ENCODE measurements around the gene ATXN1.
"Not testable (repeated sequence)": the region's sequence is repeated elsewhere in the genome, so short reads cannot be mapped to it uniquely, and the experiment has no call there.

Gene ATXN1

GRCh38 chr6:16270178-16270794 is 491.0 kb downstream of the ATXN1 start:
- no peak for DNase-seq (ENCODE audit: low read depth)
- no peak overlapping the region for H3K4me3 ChIP-seq (ENCODE audit: control insufficient read depth, low read depth, low read length)
- no peak for TF ChIP-seq CTCF (IDR thresholded peaks at IDR 0.05; ENCODE audit: control insufficient read depth, insufficient read depth, low read depth, low read length, missing control alignments)

GRCh38 chr6:16269442-16270070 is 491.7 kb downstream of the ATXN1 start:
- not testable (repeated sequence) for DNase-seq (ENCODE audit: low read depth); H3K4me3 ChIP-seq (ENCODE audit: control insufficient read depth, low read depth, low read length)

GRCh38 chr6:16267428-16268263 is 493.6 kb downstream of the ATXN1 start:
- no peak overlapping the region for H3K4me3 ChIP-seq (ENCODE audit: control insufficient read depth, low read depth, low read length)

GRCh38 chr6:16265351-16266341 is 495.6 kb downstream of the ATXN1 start:
- no peak for TF ChIP-seq CTCF (IDR thresholded peaks at IDR 0.05; ENCODE audit: control insufficient read depth, insufficient read depth, low read depth, low read length, missing control alignments)
- no peak overlapping the region for H3K4me3 ChIP-seq (ENCODE audit: control insufficient read depth, low read depth, low read length)
- no peak for DNase-seq (ENCODE audit: low read depth)

More at GRCh38 chr6:16267428-16268263, 493.6 kb downstream of the ATXN1 start:
- TF ChIP-seq CTCF (IDR thresholded peaks at IDR 0.05; ENCODE audit: control insufficient read depth, insufficient read depth, low read depth, low read length, missing control alignments) = no peak
- DNase-seq (ENCODE audit: low read depth) = no peak

- TF ChIP-seq CTCF (IDR thresholded peaks at IDR 0.05; ENCODE audit: control insufficient read depth, insufficient read depth, low read depth, low read length, missing control alignments) = no peak
- no peak overlapping the region for H3K4me3 ChIP-seq (ENCODE audit: control insufficient read depth, low read depth, low read length)
- no peak for DNase-seq (ENCODE audit: low read depth)
These were observed 496.5 kb downstream of the ATXN1 start for GRCh38 chr6:16264785-16265184.

- not testable (repeated sequence) for DNase-seq (ENCODE audit: low read depth); H3K4me3 ChIP-seq (ENCODE audit: control insufficient read depth, low read depth, low read length)
These were observed 497.7 kb downstream of the ATXN1 start for GRCh38 chr6:16263464-16264099.

GRCh38 chr6:16262773-16263172 is 498.5 kb downstream of the ATXN1 start:
- DNase-seq (ENCODE audit: low read depth) = not testable (repeated sequence)

GRCh38 chr6:16260602-16261001 is 500.7 kb downstream of the ATXN1 start:
- not testable (repeated sequence) for DNase-seq (ENCODE audit: low read depth); H3K4me3 ChIP-seq (ENCODE audit: control insufficient read depth, low read depth, low read length)

More at GRCh38 chr6:16262773-16263172, 498.5 kb downstream of the ATXN1 start:
- not testable (repeated sequence) for H3K4me3 ChIP-seq (ENCODE audit: control insufficient read depth, low read depth, low read length)

GRCh38 chr6:16259604-16260003 is 501.7 kb downstream of the ATXN1 start:
- not testable (repeated sequence) for DNase-seq (ENCODE audit: low read depth); H3K4me3 ChIP-seq (ENCODE audit: control insufficient read depth, low read depth, low read length)

Data from AG09309 (cell line).